ENCODE measurements around the gene GCNA. TPM values are rescaled to one million over a fixed set of nuclear protein-coding genes. Genes with fewer than 3 reads are reported as not detected.
"Not testable (repeated sequence)": the region's sequence is repeated elsewhere in the genome, so short reads cannot be mapped to it uniquely, and the experiment has no call there.

The GCNA gene
- total RNA-seq, 4 donors from 2014 or later = 0.35 to 3.1 (median 0.84) TPM

DNA sequence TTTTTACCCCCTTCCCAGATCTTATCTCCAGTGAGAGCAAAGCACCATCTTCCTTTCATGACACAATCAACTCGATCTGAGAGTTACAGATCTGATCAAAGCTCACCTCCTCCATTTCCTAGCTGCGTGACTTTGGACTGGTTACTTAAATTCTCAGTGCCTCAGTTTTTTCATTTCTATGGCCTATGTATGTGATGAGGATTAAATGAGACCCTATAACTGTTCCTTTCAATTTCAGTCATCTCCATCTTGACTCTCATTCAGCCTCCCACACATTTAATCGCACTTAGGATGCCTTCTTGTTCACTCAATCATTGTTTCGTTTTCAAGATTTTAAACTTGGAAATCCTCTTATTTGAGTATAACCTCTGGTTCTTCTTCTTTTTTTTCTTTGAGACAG lies 60.2 kb downstream of the GCNA start:
- Histone ChIP-seq H3K27me3 (no peaks in the 10 kb centered on the region), H3K4me1 (no peaks in the 10 kb centered on the region), H3K9me3 (no peaks in the 10 kb centered on the region), H3K4me3 (no peak overlapping the region), H3K36me3 (no peaks in the 10 kb centered on the region), H3K27ac (peak overlapping the region in 1 of 4 donors; percentile 42)
- WGBS, 2 donors = 60 to 72% methylated on average over 4 of the region's 4 CpGs
- DNase-seq = no peak
- intact Hi-C loops (cut with DNase I) = no loop called here
- TF ChIP-seq, protein P1, sequence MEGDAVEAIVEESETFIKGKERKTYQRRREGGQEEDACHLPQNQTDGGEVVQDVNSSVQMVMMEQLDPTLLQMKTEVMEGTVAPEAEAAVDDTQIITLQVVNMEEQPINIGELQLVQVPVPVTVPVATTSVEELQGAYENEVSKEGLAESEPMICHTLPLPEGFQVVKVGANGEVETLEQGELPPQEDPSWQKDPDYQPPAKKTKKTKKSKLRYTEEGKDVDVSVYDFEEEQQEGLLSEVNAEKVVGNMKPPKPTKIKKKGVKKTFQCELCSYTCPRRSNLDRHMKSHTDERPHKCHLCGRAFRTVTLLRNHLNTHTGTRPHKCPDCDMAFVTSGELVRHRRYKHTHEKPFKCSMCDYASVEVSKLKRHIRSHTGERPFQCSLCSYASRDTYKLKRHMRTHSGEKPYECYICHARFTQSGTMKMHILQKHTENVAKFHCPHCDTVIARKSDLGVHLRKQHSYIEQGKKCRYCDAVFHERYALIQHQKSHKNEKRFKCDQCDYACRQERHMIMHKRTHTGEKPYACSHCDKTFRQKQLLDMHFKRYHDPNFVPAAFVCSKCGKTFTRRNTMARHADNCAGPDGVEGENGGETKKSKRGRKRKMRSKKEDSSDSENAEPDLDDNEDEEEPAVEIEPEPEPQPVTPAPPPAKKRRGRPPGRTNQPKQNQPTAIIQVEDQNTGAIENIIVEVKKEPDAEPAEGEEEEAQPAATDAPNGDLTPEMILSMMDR (IDR thresholded peaks at IDR 0.05) = no peak
- no peak for TF ChIP-seq POLR2A (IDR thresholded peaks at IDR 0.05)

DNA sequence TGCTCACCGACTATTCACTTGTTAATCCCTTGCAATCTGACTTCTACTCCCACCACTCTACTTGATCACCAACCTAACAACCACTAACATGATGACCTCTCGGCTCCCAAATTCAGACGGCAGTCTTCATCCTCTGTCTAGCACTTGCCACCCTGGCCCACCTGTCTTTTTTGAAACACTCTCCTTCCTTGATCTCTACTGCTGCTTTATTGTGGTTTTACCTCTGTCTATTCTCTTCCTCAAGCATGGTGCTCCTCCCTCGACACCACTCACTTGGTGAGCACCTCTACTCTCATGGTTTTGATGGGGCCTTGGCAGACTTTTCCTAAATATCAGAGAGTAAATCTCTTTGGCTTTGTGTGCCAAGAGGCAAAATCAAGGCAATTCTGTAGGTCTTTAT lies 61.8 kb downstream of the GCNA start:
- Histone ChIP-seq H3K36me3 (no peaks in the 10 kb centered on the region), H3K4me3 (no peak overlapping the region), H3K27ac (no peak overlapping the region), H3K4me1 (no peaks in the 10 kb centered on the region), H3K9me3 (no peaks in the 10 kb centered on the region), H3K27me3 (no peaks in the 10 kb centered on the region)
- DNase-seq = no peak
- intact Hi-C loops (cut with DNase I) = no loop called here
- TF ChIP-seq POLR2A (IDR thresholded peaks at IDR 0.05) = no peak
- TF ChIP-seq, protein P1 (IDR thresholded peaks at IDR 0.05) = no peak
- WGBS, 2 donors = 76 to 82% methylated on average over 3 to 4 of the region's 4 CpGs

- intact Hi-C loops (cut with DNase I); H3K27me3 ChIP-seq; H3K9me3 ChIP-seq; H3K27ac ChIP-seq; H3K4me1 ChIP-seq; DNase-seq; H3K4me3 ChIP-seq; H3K36me3 ChIP-seq: not testable (repeated sequence)
- 64 to 75% methylated on average over 2 to 4 of the region's 6 CpGs for WGBS, 2 donors
Observed at GRCh38 chrX:71644406-71644805, 66.2 kb downstream of the GCNA start.

DNA sequence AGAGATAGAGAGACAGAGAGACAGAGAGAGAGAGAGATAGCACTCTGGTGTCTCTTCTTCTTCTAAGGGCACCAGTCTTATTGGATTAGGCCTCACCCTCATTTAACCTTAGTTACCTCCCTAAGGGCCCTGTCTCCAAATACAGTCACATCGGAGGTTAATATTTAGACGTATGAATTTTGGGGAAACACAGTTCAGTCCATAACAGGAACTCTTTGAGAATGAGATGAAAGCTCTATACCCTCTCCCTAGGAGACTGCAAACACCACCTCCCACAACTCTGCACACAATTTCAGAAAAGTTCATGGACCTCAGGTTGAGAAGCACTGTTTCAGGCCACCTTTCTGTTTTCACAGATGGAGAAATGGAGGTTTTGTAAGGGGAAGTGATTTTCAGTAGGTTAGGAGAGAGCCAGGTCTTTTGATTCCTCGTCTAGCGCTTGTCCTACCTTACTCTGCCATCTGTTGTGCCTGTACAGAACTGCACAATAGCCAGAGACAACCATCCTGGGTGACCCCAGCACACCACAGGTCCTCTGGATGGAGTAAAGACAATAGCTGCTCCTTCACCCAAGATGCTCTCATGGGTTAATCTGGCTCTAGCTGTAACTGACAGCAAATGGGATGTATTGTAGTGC lies 72.2 kb downstream of the GCNA start:
- TF ChIP-seq, protein P1 (IDR thresholded peaks at IDR 0.05) = no peak
- TF ChIP-seq POLR2A (IDR thresholded peaks at IDR 0.05) = no peak
- Histone ChIP-seq H3K4me3 (no peak overlapping the region), H3K27me3 (no peaks in the 10 kb centered on the region), H3K27ac (no peak overlapping the region), H3K4me1 (no peaks in the 10 kb centered on the region), H3K9me3 (no peaks in the 10 kb centered on the region), H3K36me3 (no peaks in the 10 kb centered on the region)
- 73 to 74% methylated on average over 2 to 4 of the region's 4 CpGs for WGBS, 2 donors
- intact Hi-C loops (cut with DNase I) = no loop called here
- no peak for DNase-seq

- H3K9me3 ChIP-seq = no peaks in the 10 kb centered on the region
- 36 to 42% methylated on average over 2 of the region's 2 CpGs for WGBS, 2 donors
- no peak for DNase-seq
- no peak overlapping the region for H3K27ac ChIP-seq
- no peaks in the 10 kb centered on the region for H3K27me3 ChIP-seq
- no peak overlapping the region for H3K4me3 ChIP-seq
- TF ChIP-seq, protein P1 (IDR thresholded peaks at IDR 0.05) = peak; percentile 31 to 55 (median 42)
- TF ChIP-seq POLR2A (IDR thresholded peaks at IDR 0.05) = no peak
- intact Hi-C loops (cut with DNase I) = no loop called here
- H3K36me3 ChIP-seq = no peaks in the 10 kb centered on the region
- H3K4me1 ChIP-seq = no peaks in the 10 kb centered on the region
Observed at GRCh38 chrX:71652405-71652804, 74.2 kb downstream of the GCNA start.

- no peak for DNase-seq
- Histone ChIP-seq H3K27ac (no peak overlapping the region), H3K9me3 (no peaks in the 10 kb centered on the region), H3K27me3 (no peaks in the 10 kb centered on the region), H3K4me3 (no peak overlapping the region), H3K36me3 (no peaks in the 10 kb centered on the region), H3K4me1 (no peaks in the 10 kb centered on the region)
- no peak for TF ChIP-seq POLR2A (IDR thresholded peaks at IDR 0.05)
- TF ChIP-seq, protein P1 (IDR thresholded peaks at IDR 0.05) = no peak
- WGBS, 2 donors = 81 to 82% methylated on average over 1 of the region's 2 CpGs
- intact Hi-C loops (cut with DNase I) = no loop called here
Observed at GRCh38 chrX:71653344-71653743, 75.1 kb downstream of the GCNA start.

All from esophagus squamous epithelium (tissue), 5 donors.